ENCODE data around the gene FAT2.

Gene FAT2

DNA sequence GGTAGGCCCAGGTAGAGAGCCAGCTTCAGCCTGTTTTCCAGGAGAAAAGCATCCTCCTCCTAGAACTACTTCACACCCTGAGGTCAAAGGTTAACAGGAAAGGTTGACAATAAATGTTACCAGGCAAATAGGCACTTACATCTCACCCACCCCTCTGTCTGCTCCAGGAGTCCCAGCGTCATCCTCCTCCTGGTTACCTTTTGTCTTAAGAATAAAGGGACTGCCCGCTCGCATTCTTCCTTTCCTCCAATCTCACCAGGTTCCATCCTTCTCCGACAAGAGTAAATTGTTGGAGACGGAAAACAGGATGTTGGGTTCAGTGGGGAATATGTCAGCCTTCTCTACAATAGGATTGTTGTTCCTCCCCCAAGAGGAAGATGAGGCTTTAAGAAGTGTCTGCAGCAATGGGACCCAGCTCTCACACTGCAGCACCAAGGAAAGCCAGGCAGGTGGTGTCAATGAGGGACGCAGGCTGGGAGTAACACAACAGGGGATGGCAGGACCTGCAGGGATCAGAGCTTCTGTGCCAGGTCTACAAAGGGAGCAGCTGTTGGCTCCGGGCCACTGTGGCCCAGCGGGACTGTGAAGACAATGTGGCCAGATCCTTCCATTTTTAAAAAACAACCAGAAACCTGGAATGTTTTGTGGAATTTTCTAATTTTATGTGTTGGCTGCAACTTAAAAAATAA is 29.0 kb downstream of the FAT2 start:
- H3K4me3 ChIP-seq (ENCODE audit: low read depth, low read length) = no peak overlapping the region
- TF ChIP-seq, protein P1, sequence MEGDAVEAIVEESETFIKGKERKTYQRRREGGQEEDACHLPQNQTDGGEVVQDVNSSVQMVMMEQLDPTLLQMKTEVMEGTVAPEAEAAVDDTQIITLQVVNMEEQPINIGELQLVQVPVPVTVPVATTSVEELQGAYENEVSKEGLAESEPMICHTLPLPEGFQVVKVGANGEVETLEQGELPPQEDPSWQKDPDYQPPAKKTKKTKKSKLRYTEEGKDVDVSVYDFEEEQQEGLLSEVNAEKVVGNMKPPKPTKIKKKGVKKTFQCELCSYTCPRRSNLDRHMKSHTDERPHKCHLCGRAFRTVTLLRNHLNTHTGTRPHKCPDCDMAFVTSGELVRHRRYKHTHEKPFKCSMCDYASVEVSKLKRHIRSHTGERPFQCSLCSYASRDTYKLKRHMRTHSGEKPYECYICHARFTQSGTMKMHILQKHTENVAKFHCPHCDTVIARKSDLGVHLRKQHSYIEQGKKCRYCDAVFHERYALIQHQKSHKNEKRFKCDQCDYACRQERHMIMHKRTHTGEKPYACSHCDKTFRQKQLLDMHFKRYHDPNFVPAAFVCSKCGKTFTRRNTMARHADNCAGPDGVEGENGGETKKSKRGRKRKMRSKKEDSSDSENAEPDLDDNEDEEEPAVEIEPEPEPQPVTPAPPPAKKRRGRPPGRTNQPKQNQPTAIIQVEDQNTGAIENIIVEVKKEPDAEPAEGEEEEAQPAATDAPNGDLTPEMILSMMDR (IDR thresholded peaks at IDR 0.05; ENCODE audit: borderline replicate concordance, insufficient read depth, low read depth, low read length) = no peak

DNA sequence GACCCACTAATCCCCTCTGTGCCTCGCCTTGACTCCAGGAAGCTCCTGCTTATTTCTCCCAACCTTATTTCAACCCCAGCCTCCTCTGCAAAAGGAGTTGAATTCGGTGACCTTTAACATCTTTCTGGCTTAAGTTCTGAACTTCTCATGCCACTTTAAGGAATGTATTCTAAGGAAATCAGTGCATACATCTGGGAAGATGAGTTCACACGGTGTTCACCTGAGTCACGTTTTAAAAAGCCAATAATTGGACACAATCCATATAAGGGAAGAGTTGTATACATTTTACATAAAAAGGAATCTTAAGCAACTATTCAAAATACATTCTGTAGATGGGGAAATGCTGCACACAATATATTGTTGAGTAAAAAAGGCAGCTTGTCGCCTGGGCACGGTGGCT is 33.2 kb downstream of the FAT2 start:
- TF ChIP-seq, protein P1 (IDR thresholded peaks at IDR 0.05; ENCODE audit: borderline replicate concordance, insufficient read depth, low read depth, low read length) = no peak
- no peak overlapping the region for H3K4me3 ChIP-seq (ENCODE audit: low read depth, low read length)

DNA sequence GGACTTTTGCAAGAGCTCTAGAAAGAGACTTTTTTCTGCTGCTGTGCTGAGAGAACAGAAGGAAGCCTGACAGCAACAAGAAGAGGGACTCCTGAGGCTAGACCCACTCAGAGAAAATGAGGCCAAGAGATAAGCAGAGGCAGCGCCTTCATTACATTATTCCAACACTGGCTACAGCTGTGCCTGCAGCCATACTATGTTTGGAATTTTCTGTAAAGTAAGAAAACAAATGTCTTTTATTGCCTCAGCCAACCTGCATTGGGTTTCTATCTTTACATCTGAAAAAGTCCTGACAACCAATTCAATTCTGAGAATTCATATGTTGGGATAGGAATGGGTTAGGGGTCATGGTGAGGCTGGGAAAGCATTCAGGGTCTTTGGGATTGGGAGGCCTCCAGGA is 33.7 kb downstream of the FAT2 start:
- no peak overlapping the region for H3K4me3 ChIP-seq (ENCODE audit: low read depth, low read length)
- TF ChIP-seq, protein P1 (IDR thresholded peaks at IDR 0.05; ENCODE audit: borderline replicate concordance, insufficient read depth, low read depth, low read length) = no peak

DNA sequence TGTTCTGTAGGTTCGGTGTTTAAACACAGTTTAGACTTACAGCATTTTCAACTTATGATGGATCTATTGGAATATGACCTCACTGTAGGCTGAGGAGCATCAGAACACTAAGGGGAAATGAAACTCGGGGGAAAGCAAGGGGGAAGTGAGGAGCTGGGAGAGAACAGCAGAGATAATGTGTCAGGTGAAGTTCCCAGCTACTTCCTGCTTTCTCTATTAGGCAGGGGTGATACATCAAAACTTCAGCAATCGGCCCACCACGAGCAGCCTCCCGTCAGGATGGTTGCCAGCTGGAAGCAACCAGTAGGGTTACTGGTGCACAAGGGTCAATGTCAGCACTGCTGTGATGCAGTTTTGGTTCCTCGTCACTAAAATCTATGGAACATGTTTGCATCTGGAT is 34.3 kb downstream of the FAT2 start:
- TF ChIP-seq, protein P1 (IDR thresholded peaks at IDR 0.05; ENCODE audit: borderline replicate concordance, insufficient read depth, low read depth, low read length) = no peak
- no peak overlapping the region for H3K4me3 ChIP-seq (ENCODE audit: low read depth, low read length)

DNA sequence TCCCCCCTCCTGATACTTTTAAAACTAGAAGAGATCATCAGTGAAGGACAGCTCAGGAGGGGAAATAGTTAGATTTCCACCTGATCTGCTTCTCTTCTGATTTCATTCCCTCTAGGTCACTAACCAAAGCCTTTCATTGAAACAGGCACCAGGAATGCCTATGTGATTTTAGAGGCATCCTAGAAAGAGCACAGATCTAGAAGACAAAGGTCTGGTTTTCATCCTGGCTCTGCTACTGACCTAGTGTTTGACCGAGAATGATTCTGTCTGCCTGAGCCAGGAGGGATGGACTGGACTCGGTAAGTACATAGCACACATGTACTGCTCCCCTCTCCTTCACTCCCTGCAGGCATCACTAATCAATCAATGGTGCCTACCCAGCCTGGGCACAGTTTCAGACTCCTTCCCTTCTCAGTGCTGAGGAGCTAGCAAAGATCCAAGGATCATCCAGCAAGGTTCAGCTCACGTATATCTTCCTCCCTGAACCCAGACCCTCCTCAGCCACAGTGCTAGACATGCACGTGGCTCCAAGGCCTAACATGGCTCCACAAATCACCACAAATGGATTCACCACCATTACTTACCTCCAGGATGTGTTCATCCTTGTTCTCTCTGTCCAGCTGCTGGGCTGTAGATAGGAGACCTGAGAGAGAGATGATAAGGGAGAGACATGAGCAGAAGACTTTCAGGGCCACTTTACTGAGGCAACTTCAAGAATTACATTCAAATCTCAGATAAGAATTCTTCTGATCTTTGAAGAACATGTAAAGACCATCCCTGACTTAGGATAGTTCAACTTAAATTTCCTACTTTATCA is 35.2 kb downstream of the FAT2 start:
- TF ChIP-seq, protein P1 (IDR thresholded peaks at IDR 0.05; ENCODE audit: borderline replicate concordance, insufficient read depth, low read depth, low read length) = no peak
- no peak overlapping the region for H3K4me3 ChIP-seq (ENCODE audit: low read depth, low read length)

DNA sequence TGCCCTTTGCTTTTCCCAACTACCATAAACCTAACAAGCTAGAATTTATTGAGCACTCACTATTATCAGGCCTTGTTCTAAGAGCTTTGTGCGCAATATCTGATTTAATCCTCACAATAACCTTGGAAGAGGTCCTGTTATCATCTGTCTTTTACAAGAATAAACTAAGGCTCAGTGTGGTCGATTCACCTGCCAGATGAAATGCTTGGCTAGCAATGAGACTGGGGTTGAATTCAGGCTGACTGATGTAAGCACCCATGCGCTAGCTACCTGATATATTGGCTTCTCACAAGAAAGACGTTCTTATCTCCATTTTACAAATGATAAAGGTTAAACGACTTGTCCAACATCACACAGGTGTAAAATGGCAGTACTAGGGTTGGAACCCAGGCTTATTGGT is 37.4 kb downstream of the FAT2 start:
- H3K4me3 ChIP-seq (ENCODE audit: low read depth, low read length) = no peak overlapping the region
- TF ChIP-seq, protein P1 (IDR thresholded peaks at IDR 0.05; ENCODE audit: borderline replicate concordance, insufficient read depth, low read depth, low read length) = no peak

Data from GM12875 (cell line).